Calu3 (cell line): ENCODE data around the gene FARSA. TPM values are rescaled to one million over a fixed set of nuclear protein-coding genes. Genes with fewer than 3 reads are reported as not detected.

Source experiments
- BruUV-seq: library from RNA; stranded (reverse); fragments of 400-500 nt; replicated peaks from 2 replicates; lab custom pipeline; 2021; lab: Mats Ljungman, UMichigan
- CTCF ChIA-PET: fragments of 300-600 bp; sonication (Branson Sonifier 250); formaldehyde crosslinking; loops from one replicate; lab custom pipeline; 2022; ENCODE audit warnings: antibody characterized with exemption; lab: Charles Lee
- DNase-seq: peaks from one replicate; pipeline ENCODE4 v3.0.0; 2022
- H3K27ac Mint-ChIP-seq: one replicate; pipeline ENCODE4 v1.8.0; 2022; ENCODE audit warnings: mixed read lengths; ENCODE audit not compliant: unreplicated experiment
- H3K27me3 Mint-ChIP-seq: one replicate; pipeline ENCODE4 v1.8.0; 2022; ENCODE audit warnings: mixed read lengths; ENCODE audit not compliant: unreplicated experiment
- H3K36me3 Mint-ChIP-seq: one replicate; pipeline ENCODE4 v1.8.0; 2022; ENCODE audit warnings: mild to moderate bottlenecking, moderate library complexity, mixed read lengths; ENCODE audit not compliant: insufficient read depth, unreplicated experiment
- H3K4me1 Mint-ChIP-seq: one replicate; pipeline ENCODE4 v1.8.0; 2022; ENCODE audit warnings: mild to moderate bottlenecking, low read depth, mixed read lengths; ENCODE audit not compliant: unreplicated experiment
- H3K4me3 Mint-ChIP-seq: one replicate; pipeline ENCODE4 v1.8.0; 2022; ENCODE audit warnings: mild to moderate bottlenecking, low read depth, moderate library complexity, mixed read lengths; ENCODE audit not compliant: unreplicated experiment
- H3K9me3 Mint-ChIP-seq: one replicate; pipeline ENCODE4 v1.8.0; 2022; ENCODE audit warnings: low read depth, mixed read lengths; ENCODE audit not compliant: unreplicated experiment
- intact Hi-C: fragments of 100-400 bp; cut with micrococcal nuclease; formaldehyde crosslinking; loops from one replicate; pipeline ENCODE4 v1.10.0; 2022; ENCODE audit not compliant: unreplicated experiment
- total RNA-seq: library from RNA; stranded (reverse); gene quantifications from 2 replicates; pipeline ENCODE4 v1.2.3, GENCODE V29; 2022
- TF ChIP-seq, protein P1 (sequence below): fragments of 200-600 bp; IDR thresholded peaks from one replicate; pipeline ENCODE4 v1.8.0; 2022; ENCODE audit warnings: antibody characterized with exemption; ENCODE audit not compliant: unreplicated experiment

FARSA gene
- total RNA-seq, 1 experiment from 2014 or later = 72.8 TPM

DNA sequence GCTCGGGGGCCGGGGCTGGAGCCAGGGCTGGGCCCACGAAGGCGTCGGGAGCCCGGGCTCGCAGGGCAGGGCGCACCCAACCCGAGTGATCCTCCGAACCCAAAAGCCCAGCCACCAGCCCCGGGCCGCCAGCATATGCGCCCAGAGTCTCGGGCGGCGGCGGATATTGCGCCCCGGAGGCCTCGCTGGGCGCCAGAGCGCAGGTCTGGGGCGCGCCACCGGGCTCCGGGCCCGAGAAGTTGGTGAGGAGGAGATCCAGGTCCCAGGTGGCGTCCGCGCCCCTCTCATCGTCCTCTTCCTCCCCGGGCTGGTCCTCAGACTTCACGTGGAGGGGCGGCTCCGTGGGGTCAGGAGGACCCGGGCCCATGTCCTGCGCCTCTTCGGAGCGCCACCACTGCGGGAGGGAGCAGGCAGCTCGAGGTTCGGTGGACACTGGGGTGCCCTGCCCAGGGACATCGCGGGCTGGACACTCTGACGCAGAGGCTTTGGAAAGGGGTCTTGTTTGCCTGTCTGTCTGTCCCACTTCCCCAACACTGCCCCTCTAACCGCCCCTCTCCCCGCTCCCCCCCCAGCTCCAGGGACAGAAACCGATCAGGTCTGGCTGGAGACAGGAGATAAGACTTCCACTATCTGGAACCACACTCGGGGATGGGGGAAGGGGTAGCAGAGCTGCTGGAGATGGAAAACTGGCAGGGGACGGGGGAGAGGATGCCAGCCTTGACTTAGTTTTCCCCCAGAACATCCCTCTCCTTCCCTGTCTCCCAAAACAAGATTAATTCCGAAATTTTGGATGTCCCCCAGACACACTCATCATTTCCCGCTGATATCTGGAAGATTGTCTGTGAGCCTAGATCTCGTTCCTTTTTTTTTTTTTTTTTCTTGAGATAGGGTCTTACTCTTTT, 47.5 kb downstream of the FARSA start:
- BruUV-seq = no TSS peak
- Mint-ChIP-seq H3K4me1 (peaks cover 15% of the 10 kb centered on the region), H3K4me3 (peak overlapping the region; percentile 76), H3K36me3 (peaks cover 26% of the 10 kb centered on the region), H3K27me3 (peaks cover 15% of the 10 kb centered on the region), H3K27ac (no peak overlapping the region), H3K9me3 (peaks cover 3% of the 10 kb centered on the region)
- no peak for DNase-seq
- intact Hi-C loops = no loop called here
- CTCF ChIA-PET = interaction anchor here (0.5 to 2.0 kb wide), 6 partner anchors 13 to 1495 kb away, joined by 3 to 9 read pairs (median 4); partner anchors contain the start of gene SYCE2
- TF ChIP-seq, protein P1, sequence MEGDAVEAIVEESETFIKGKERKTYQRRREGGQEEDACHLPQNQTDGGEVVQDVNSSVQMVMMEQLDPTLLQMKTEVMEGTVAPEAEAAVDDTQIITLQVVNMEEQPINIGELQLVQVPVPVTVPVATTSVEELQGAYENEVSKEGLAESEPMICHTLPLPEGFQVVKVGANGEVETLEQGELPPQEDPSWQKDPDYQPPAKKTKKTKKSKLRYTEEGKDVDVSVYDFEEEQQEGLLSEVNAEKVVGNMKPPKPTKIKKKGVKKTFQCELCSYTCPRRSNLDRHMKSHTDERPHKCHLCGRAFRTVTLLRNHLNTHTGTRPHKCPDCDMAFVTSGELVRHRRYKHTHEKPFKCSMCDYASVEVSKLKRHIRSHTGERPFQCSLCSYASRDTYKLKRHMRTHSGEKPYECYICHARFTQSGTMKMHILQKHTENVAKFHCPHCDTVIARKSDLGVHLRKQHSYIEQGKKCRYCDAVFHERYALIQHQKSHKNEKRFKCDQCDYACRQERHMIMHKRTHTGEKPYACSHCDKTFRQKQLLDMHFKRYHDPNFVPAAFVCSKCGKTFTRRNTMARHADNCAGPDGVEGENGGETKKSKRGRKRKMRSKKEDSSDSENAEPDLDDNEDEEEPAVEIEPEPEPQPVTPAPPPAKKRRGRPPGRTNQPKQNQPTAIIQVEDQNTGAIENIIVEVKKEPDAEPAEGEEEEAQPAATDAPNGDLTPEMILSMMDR = no peak

DNA sequence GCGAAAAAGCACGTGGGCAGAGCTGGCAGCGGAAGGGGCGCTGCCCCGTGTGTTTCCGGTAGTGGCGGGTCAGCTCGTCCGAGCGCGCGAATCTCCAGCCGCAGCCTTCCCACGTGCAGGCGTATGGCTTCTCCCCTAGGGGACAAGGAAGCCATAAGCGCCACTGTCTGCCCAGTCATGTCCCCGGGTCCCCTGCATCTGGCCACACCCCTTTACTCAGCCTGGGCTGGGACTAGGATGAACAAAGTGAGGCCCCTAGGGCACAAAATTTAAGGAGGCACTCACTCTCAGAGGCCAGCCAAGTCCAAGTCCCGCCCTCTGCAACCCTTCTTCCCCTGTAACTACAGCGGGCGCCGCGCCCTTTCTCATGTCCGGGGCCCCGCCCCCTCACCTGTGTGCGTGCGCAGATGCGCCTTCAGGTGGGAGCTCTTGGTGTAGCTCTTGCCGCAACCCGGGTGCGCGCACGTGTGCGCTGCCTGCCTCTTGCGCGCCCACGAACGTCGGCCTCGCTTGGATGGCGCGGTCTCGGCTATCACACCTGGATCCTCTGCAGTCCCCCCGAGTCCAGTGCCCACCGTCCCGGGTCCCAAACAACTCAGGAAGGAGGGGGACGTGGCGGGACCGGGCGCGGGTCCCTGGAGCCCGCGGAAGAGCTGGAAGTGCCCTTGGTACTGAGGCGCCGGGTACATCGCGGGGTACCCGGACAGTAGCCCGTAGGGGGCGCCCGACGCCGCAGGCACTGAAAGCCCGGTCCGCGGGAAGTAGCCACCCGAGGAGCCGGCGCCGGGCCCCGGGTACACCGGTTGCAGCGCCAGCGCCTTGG, 48.4 kb downstream of the FARSA start:
- DNase-seq = peak; percentile 87
- Mint-ChIP-seq H3K27me3 (peaks cover 15% of the 10 kb centered on the region), H3K4me1 (peaks cover 7% of the 10 kb centered on the region), H3K9me3 (peaks cover 3% of the 10 kb centered on the region), H3K36me3 (peaks cover 27% of the 10 kb centered on the region), H3K27ac (no peak overlapping the region), H3K4me3 (peak overlapping the region; percentile 76)
- intact Hi-C loops = no loop called here
- TF ChIP-seq, protein P1 = peak; percentile 33
- no TSS peak for BruUV-seq
- CTCF ChIA-PET = interaction anchor here (0.5 to 2.0 kb wide), 6 partner anchors 12 to 272 kb away, joined by 3 to 9 read pairs (median 5); partner anchors contain the start of gene SYCE2

DNA sequence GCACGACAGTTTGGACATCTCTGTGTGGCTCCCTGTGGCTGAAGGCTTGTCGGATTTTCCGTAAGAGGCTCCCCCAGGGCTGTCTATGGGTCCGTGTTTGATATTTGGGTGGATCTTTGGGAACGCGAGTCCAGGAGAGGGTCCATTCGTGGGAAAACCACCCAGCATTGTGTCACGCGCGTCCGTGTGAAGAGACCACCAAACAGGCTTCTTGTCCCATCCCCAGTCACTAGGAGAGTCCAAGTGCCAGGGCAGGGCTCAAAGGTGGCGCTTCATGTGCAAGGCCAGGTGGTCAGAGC, 48.9 kb downstream of the FARSA start:
- intact Hi-C loops = no loop called here
- TF ChIP-seq, protein P1 = no peak
- peaks cover 30% of the 10 kb centered on the region for H3K36me3 Mint-ChIP-seq
- no peak overlapping the region for H3K4me3 Mint-ChIP-seq
- BruUV-seq = no TSS peak
- no peak for DNase-seq
- no peak overlapping the region for H3K27ac Mint-ChIP-seq
- H3K9me3 Mint-ChIP-seq = peaks cover 3% of the 10 kb centered on the region
- peaks cover 15% of the 10 kb centered on the region for H3K27me3 Mint-ChIP-seq
- peaks cover 7% of the 10 kb centered on the region for H3K4me1 Mint-ChIP-seq
- CTCF ChIA-PET = interaction anchor here (0.5 to 2.0 kb wide), 4 partner anchors 11 to 273 kb away, joined by 3 to 9 read pairs (median 6); partner anchors contain the start of gene SYCE2

DNA sequence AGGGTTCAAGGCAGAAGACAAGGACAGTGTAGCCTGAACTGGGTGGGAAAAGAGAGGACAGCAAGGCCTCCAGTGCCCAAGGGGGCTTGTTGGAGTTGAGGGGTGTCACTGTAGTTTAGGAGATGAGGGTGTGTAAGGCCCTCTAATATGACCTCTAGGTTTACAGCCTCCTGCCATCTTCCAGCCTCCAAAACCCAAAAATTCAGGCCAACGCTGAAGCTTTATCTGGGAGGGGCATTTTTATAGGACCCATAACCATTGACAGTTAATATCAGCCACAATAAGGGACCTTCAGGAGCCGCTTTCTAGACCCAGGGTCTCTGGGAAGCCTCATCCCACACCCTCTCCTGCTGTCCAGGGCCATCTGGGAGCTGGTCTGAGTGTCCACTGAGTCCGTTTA, 49.3 kb downstream of the FARSA start:
- Mint-ChIP-seq H3K4me3 (no peak overlapping the region), H3K27me3 (peaks cover 15% of the 10 kb centered on the region), H3K9me3 (peaks cover 3% of the 10 kb centered on the region), H3K27ac (no peak overlapping the region), H3K36me3 (peaks cover 30% of the 10 kb centered on the region), H3K4me1 (peaks cover 7% of the 10 kb centered on the region)
- TF ChIP-seq, protein P1 = no peak
- no TSS peak for BruUV-seq
- CTCF ChIA-PET = interaction anchor here (2.0 kb wide), 1 partner anchor 11 kb away, joined by 9 read pairs; no protein-coding TSS in a partner anchor
- intact Hi-C loops = no loop called here
- no peak for DNase-seq
